Esophagus squamous epithelium (tissue), 5 donors: Measurements from ENCODE around the gene KDM5B. TPM values are rescaled to one million over a fixed set of nuclear protein-coding genes. Genes with fewer than 3 reads are reported as not detected.
A peak's percentile ranks its signal among the peaks of the same experiment; 100 is the strongest.

Source experiments
- DNase-seq: peaks from one replicate; lab custom pipeline; 2025; lab: John Stamatoyannopoulos, UW
- H3K27ac ChIP-seq, 4 donors: fragments of 200-600 bp; sonication (generic); one replicate each; pipeline ENCODE4 v1.5.1; 2016 to 2019; ENCODE audit warnings: mild to moderate bottlenecking in 1 of 4
- H3K27me3 ChIP-seq, 4 donors: fragments of 200-600 bp; sonication (generic); 1 replicate in 3 of 4; 2 replicates in 1 of 4; pipeline versions ENCODE4 v1.5.1 to v1.6.0; 2017 to 2021; ENCODE audit warnings: antibody characterized with exemption in 1 of 4
- H3K36me3 ChIP-seq, 3 donors: fragments of 200-600 bp; sonication (generic); one replicate each; pipeline ENCODE4 v1.5.1; 2016 to 2019
- H3K4me1 ChIP-seq, 3 donors: fragments of 200-600 bp; sonication (generic); one replicate each; pipeline ENCODE4 v1.5.1; 2017 to 2019
- H3K4me3 ChIP-seq, 4 donors: fragments of 200-600 bp; sonication (generic); 1 replicate in 3 of 4; 2 replicates in 1 of 4; pipeline ENCODE4 v1.5.1; 2016 to 2019; ENCODE audit warnings: mild to moderate bottlenecking in 2 of 4, moderate library complexity in 1 of 4
- H3K9me3 ChIP-seq, 3 donors: fragments of 200-600 bp; sonication (generic); one replicate each; pipeline ENCODE4 v1.5.1; 2016 to 2019
- POLR2A ChIP-seq, 4 donors: fragments of 450-650 bp; IDR thresholded peaks; one replicate each; pipeline ENCODE4 v1.6.1; 2017; ENCODE audit warnings: antibody characterized with exemption in 4 of 4, mild to moderate bottlenecking in 4 of 4, moderate library complexity in 3 of 4
- WGBS, 2 donors: methylation state at CpG; one replicate each; pipeline ENCODE4 v1.1.5; 2018; 5-methylcytosine and 5-hydroxymethylcytosine counted together
- intact Hi-C: fragments of 100-400 bp; cut with DNase I; formaldehyde crosslinking; loops from one replicate; pipeline ENCODE4 v1.15.0; 2022
- total RNA-seq, 4 donors: library from RNA; depleted of rRNA; stranded (reverse); fragments of >200 nt; gene quantifications; one replicate each; pipeline ENCODE4 v1.1.0, GENCODE V29; 2016
- TF ChIP-seq, protein P1 (sequence below), 6 experiments: fragments of 450-650 bp in 4 of 6; fragments of 200-600 bp in 2 of 6; sonication (generic) in 2 of 6; IDR thresholded peaks; one replicate each; pipeline ENCODE4 v1.5.1; 2016 to 2019; ENCODE audit warnings: antibody characterized with exemption in 6 of 6, mild to moderate bottlenecking in 4 of 6, moderate library complexity in 4 of 6
- donor health status: DM: yes; HTN: yes; CAD: no.

The KDM5B gene
- total RNA-seq, 4 donors from 2014 or later = 41.2 to 88.9 (median 60.3) TPM

DNA sequence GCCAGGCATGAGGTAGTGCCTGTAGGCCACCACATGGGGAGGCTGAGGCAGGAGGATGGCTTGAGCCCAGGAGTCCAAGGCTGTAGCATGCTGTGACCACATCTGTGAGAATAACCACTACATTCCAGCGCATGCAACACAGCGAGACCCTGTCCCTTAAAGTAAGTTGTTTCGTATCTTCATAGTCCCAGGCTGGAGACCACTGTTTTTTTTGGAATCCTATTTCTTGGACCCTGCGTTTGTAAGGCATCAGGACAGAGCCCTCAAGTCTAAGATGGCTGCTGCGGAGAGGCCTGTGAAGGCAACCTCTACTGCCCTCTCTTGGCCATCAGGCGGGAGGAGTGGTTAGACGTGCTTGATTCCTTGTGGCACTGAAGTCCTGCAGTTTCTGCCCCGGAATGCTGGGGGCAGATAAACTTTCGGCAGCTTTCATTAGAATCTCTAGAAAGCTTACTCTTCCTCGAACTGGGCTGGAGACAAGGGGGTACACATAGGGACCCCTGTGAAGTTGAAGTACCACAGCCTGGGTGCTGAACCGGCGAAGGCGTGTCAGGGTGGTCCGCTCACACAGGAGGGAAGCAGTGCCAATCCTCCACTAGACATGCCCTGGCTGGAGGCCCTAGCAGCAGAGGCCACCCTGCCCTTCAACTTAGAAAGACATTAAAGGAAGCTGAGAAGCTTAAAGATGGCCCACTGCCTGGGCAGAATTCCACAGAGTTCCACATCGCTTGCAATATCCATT lies 44.1 kb upstream of the KDM5B start:
- Histone ChIP-seq H3K27ac (no peak overlapping the region), H3K36me3 (no peaks in the 10 kb centered on the region), H3K4me3 (no peak overlapping the region), H3K4me1 (peaks cover 0 to 21% (median 0%) of the 10 kb centered on the region in 3 donors), H3K27me3 (no peaks in the 10 kb centered on the region), H3K9me3 (no peaks in the 10 kb centered on the region)
- TF ChIP-seq, protein P1, sequence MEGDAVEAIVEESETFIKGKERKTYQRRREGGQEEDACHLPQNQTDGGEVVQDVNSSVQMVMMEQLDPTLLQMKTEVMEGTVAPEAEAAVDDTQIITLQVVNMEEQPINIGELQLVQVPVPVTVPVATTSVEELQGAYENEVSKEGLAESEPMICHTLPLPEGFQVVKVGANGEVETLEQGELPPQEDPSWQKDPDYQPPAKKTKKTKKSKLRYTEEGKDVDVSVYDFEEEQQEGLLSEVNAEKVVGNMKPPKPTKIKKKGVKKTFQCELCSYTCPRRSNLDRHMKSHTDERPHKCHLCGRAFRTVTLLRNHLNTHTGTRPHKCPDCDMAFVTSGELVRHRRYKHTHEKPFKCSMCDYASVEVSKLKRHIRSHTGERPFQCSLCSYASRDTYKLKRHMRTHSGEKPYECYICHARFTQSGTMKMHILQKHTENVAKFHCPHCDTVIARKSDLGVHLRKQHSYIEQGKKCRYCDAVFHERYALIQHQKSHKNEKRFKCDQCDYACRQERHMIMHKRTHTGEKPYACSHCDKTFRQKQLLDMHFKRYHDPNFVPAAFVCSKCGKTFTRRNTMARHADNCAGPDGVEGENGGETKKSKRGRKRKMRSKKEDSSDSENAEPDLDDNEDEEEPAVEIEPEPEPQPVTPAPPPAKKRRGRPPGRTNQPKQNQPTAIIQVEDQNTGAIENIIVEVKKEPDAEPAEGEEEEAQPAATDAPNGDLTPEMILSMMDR (IDR thresholded peaks at IDR 0.05) = peak in 5 of 6 experiments; percentile 37 to 70 (median 47)
- TF ChIP-seq POLR2A (IDR thresholded peaks at IDR 0.05) = no peak
- no peak for DNase-seq
- intact Hi-C loops = loop anchor here (10.0 kb wide), 1 partner anchor 98 kb away; no protein-coding TSS in a partner anchor
- 49 to 76% methylated on average over 5 to 11 of the region's 15 CpGs for WGBS, 2 donors

DNA sequence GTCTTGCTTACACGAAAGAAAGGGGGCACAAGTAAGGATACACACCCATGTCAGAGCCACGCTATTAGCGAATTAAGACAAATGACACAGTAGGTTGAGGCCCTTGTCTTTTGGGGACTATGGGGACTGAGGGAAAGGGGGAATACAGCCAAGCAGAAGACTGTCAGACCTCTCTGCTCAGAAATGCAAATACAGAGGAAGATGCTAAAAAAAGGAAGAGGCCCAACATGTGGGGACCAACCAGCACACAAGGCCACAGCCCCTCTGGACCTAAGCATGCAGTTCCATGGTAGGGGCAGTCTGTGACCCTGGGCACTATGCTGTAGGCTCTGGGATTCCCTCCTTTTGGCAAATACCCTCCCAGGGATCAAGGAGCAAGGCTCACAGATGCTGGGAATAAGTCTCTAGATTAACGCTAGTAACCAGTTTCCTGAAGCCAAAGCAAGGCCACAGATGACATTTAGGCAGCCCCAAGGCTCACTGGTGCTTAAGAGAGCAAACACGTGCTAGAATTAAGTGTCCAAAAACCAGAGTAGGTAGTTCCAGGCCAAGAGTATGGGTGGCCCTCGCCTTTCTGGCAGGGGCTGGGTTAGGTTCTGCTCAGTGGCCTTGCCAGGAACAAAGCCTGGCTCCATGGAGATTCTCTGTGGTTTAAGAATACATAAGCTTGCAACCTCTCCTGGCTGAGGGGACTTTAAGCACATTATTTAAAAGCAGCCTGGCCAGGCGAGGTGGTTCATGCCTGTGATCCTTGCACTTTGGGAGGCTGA lies 42.6 kb upstream of the KDM5B start:
- DNase-seq = no peak
- H3K27ac ChIP-seq = no peak overlapping the region
- peaks cover 0 to 23% (median 0%) of the 10 kb centered on the region in 3 donors for H3K4me1 ChIP-seq
- no peak overlapping the region for H3K4me3 ChIP-seq
- 81 to 97% methylated on average over 4 to 6 of the region's 7 CpGs for WGBS, 2 donors
- no peaks in the 10 kb centered on the region for H3K27me3 ChIP-seq
- intact Hi-C loops = loop anchor here (10.0 kb wide), 1 partner anchor 96 kb away; no protein-coding TSS in a partner anchor
- no peaks in the 10 kb centered on the region for H3K36me3 ChIP-seq
- TF ChIP-seq, protein P1 (IDR thresholded peaks at IDR 0.05) = no peak
- no peak for TF ChIP-seq POLR2A (IDR thresholded peaks at IDR 0.05)
- H3K9me3 ChIP-seq = no peaks in the 10 kb centered on the region

DNA sequence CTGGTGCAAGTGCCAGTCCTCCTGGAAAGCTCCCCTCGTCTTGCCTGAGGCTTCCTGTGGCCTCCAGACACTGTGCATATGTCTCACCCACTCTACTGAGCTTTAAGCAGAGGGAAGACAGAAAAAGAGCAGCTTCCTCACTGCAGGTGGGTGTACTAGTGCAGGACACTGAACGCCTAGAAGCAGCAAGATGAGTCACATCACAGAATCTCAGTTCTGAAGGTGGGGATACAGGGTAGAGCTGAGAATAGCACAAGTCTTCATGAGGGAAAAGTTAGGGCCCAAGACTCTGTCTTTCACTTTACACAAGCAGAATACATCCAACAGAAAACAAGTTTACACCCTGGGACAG lies 39.9 kb upstream of the KDM5B start:
- no peak for TF ChIP-seq POLR2A (IDR thresholded peaks at IDR 0.05)
- TF ChIP-seq, protein P1 (IDR thresholded peaks at IDR 0.05) = no peak
- H3K9me3 ChIP-seq = no peaks in the 10 kb centered on the region
- no peak overlapping the region for H3K27ac ChIP-seq
- H3K4me1 ChIP-seq = peaks cover 4 to 45% (median 12%) of the 10 kb centered on the region in 3 donors
- no peak for DNase-seq
- H3K36me3 ChIP-seq = no peaks in the 10 kb centered on the region
- intact Hi-C loops = no loop called here
- H3K27me3 ChIP-seq = no peaks in the 10 kb centered on the region
- 0 to 30% methylated on average over 1 to 2 of the region's 2 CpGs for WGBS, 2 donors
- no peak overlapping the region for H3K4me3 ChIP-seq

DNA sequence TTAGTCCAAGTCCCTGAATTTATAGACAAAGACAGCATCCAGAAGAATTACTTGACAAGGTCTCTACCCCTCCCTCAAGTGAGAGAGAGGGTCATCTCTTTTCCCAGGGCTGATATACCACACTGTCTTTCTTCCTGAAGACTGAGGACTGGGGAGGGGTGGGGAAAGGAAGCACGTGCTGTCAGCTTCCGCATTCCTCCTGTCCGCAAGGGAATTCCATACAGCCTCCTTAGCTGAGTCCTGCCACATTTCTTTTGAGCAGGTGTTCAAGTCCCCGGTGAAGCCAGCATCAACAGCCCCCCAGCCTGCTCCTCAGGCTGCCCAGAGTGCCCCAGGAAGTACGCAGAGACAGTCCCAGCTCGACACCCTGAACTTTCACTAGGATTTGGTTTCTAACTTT lies 36.7 kb upstream of the KDM5B start:
- Histone ChIP-seq H3K36me3 (no peaks in the 10 kb centered on the region), H3K27me3 (no peaks in the 10 kb centered on the region), H3K27ac (no peak overlapping the region), H3K4me1 (peaks cover 4 to 32% (median 12%) of the 10 kb centered on the region in 3 donors), H3K4me3 (no peak overlapping the region), H3K9me3 (no peaks in the 10 kb centered on the region)
- TF ChIP-seq, protein P1 (IDR thresholded peaks at IDR 0.05) = no peak
- no peak for TF ChIP-seq POLR2A (IDR thresholded peaks at IDR 0.05)
- intact Hi-C loops = no loop called here
- WGBS, 2 donors = 80 to 83% methylated on average over 1 to 6 of the region's 6 CpGs
- DNase-seq = no peak

DNA sequence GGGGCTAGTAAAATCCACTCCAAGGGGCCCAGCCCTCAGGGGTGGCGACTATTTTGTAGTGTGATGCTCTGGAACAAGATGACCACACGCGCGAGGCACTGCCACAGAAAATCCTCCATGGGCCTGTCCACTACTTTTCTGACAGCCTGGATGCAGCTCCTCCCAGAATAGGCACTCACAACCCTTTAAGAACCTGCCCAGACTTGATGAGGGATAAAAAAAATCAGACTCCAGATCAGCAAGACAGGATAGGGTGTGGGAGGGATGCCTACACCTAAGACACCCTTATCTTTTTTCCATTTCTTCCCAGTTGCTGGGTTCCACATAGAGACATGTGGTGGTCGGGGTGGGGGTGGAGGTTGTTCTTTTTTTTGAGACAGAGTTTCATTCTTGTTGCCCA lies 36.0 kb upstream of the KDM5B start:
- Histone ChIP-seq H3K4me3 (no peak overlapping the region), H3K27ac (no peak overlapping the region), H3K9me3 (no peaks in the 10 kb centered on the region), H3K27me3 (no peaks in the 10 kb centered on the region), H3K4me1 (peaks cover 4 to 32% (median 12%) of the 10 kb centered on the region in 3 donors), H3K36me3 (no peaks in the 10 kb centered on the region)
- intact Hi-C loops = no loop called here
- 40 to 43% methylated on average over 4 of the region's 5 CpGs for WGBS, 2 donors
- TF ChIP-seq POLR2A (IDR thresholded peaks at IDR 0.05) = no peak
- TF ChIP-seq, protein P1 (IDR thresholded peaks at IDR 0.05) = no peak
- DNase-seq = no peak
